HG03064 (cell line): Measurements from ENCODE around the gene EOLA1.
"Not testable (repeated sequence)": the region's sequence is repeated elsewhere in the genome, so short reads cannot be mapped to it uniquely, and the experiment has no call there.

Source experiments
- ATAC-seq: cut with Tn5 transposase; IDR thresholded peaks from one replicate; pipeline ENCODE4 v1.9.1; 2021; ENCODE audit warnings: low read depth; ENCODE audit not compliant: unreplicated experiment

Gene EOLA1

GRCh38 chrX:149590993-149591392 lies 50.2 kb downstream of the EOLA1 start:
- ATAC-seq, result not testable (repeated sequence)

GRCh38 chrX:149595214-149595613 lies 54.4 kb downstream of the EOLA1 start, which contains the start of gene HSFX2:
TSS of gene HSFX2 (minus strand) at chrX:149595314. CDS start at chrX:149594700, 614 bp downstream.
- not testable (repeated sequence) for ATAC-seq

GRCh38 chrX:149595943-149596342 lies 55.1 kb downstream of the EOLA1 start:
- ATAC-seq, result not testable (repeated sequence)
